NCI-H1105 (cell line): ENCODE data around the gene CFHR2.

Source experiments
- DNase-seq: peaks from one replicate; lab custom pipeline; 2025; lab: John Stamatoyannopoulos, UW

Gene CFHR2

GRCh38 chr1:197001828-197002227, 58.3 kb downstream of the CFHR2 start:
- no peak for DNase-seq

- DNase-seq: no peak
Observed at GRCh38 chr1:197003132-197003531, 59.6 kb downstream of the CFHR2 start.

GRCh38 chr1:197008861-197009260, 65.3 kb downstream of the CFHR2 start:
- DNase-seq: no peak
